Right ventricle myocardium inferior (tissue), 1 donor: ENCODE measurements around the gene XAGE1A. TPM values are rescaled to one million over a fixed set of nuclear protein-coding genes. Genes with fewer than 3 reads are reported as not detected.
"Not testable (repeated sequence)": the region's sequence is repeated elsewhere in the genome, so short reads cannot be mapped to it uniquely, and the experiment has no call there.

ENCODE experiments used
- ATAC-seq: fragments of 200-7000 bp; cut with Tn5 transposase; one replicate; pipeline ENCODE4 v1.9.1; 2020; ENCODE audit warnings: mild to moderate bottlenecking, moderate library complexity
- DNase-seq: peaks from one replicate; pipeline ENCODE4 v3.0.0; 2021; ENCODE audit errors: missing footprints
- intact Hi-C: fragments of 100-400 bp; cut with DNase I; formaldehyde crosslinking; loops from one replicate; pipeline ENCODE4 v1.11.0; 2022
- long read RNA-seq: library from polyadenylated mRNA; unstranded; transcript quantifications from one replicate; pipeline ENCODE4 v2.0.0, GENCODE V29; 2021
- total RNA-seq: library from RNA; stranded (reverse); fragmentation: NEBNext Ultra II Directional; extraction: Animal tissue kit (Norgen Biotek cat#: 25700); gene quantifications from one replicate; pipeline ENCODE4 v1.2.1, GENCODE V29; 2021
- donor health status: DM: no; HTN: yes; CAD: no; lungs with severe emphysema.

The XAGE1A gene
- not detected for total RNA-seq
- long read RNA-seq: 0 reads

- DNase-seq, intact Hi-C loops, ATAC-seq: not testable (repeated sequence)
Measured at GRCh38 chrX:52495545-52496418, at the start of gene XAGE1A. XAGE1A (plus strand) TSS chrX:52495808; CDS start chrX:52497362, 1,554 bp downstream.

GRCh38 chrX:52452031-52452430, 43.6 kb upstream of the XAGE1A start:
- intact Hi-C loops, ATAC-seq, DNase-seq: not testable (repeated sequence)

- ATAC-seq, intact Hi-C loops, DNase-seq: not testable (repeated sequence)
Measured at GRCh38 chrX:52471301-52471700, 24.3 kb upstream of the XAGE1A start.

GRCh38 chrX:52496419-52496772, 788 bp downstream of the XAGE1A start:
- DNase-seq, ATAC-seq, intact Hi-C loops: not testable (repeated sequence)

GRCh38 chrX:52501362-52501761, 5.8 kb downstream of the XAGE1A start:
- DNase-seq, ATAC-seq, intact Hi-C loops: not testable (repeated sequence)

GRCh38 chrX:52504551-52504950, 8.9 kb downstream of the XAGE1A start:
- no peak for ATAC-seq
- intact Hi-C loops: no loop called here
- no peak for DNase-seq

- intact Hi-C loops: no loop called here
- ATAC-seq (no peak), DNase-seq (no peak)
Measured at GRCh38 chrX:52507331-52507730, 11.7 kb downstream of the XAGE1A start.

- DNase-seq (no peak), ATAC-seq (no peak)
- intact Hi-C loops: no loop called here
Measured at GRCh38 chrX:52509916-52510315, 14.3 kb downstream of the XAGE1A start.

- ATAC-seq, DNase-seq, intact Hi-C loops: not testable (repeated sequence)
Measured at GRCh38 chrX:52511126-52511525, 15.5 kb downstream of the XAGE1A start.

- DNase-seq, intact Hi-C loops, ATAC-seq: not testable (repeated sequence)
Measured at GRCh38 chrX:52516110-52516986, 20.7 kb downstream of the XAGE1A start.

GRCh38 chrX:52516987-52517325, 21.3 kb downstream of the XAGE1A start, which contains the start of gene XAGE1B:
XAGE1B (minus strand) TSS chrX:52517063; CDS start chrX:52515527, 1,536 bp downstream.
- ATAC-seq, intact Hi-C loops, DNase-seq: not testable (repeated sequence)

GRCh38 chrX:52541051-52541450, 45.4 kb downstream of the XAGE1A start:
- ATAC-seq, DNase-seq, intact Hi-C loops: not testable (repeated sequence)

- intact Hi-C loops: no loop called here
- ATAC-seq (no peak), DNase-seq (no peak)
Measured at GRCh38 chrX:52542311-52542710, 46.7 kb downstream of the XAGE1A start.

- ATAC-seq (no peak), DNase-seq (peak; percentile 41)
- intact Hi-C loops: no loop called here
Measured at GRCh38 chrX:52544147-52544840, 48.7 kb downstream of the XAGE1A start.

- intact Hi-C loops, DNase-seq, ATAC-seq: not testable (repeated sequence)
Measured at GRCh38 chrX:52548769-52549168, 53.2 kb downstream of the XAGE1A start.
